GM19463 (cell line): ENCODE data around the gene PARK7.
"Not testable (repeated sequence)": the region's sequence is repeated elsewhere in the genome, so short reads cannot be mapped to it uniquely, and the experiment has no call there.

Experiments used
- ATAC-seq: cut with Tn5 transposase; IDR thresholded peaks from one replicate; pipeline ENCODE4 v1.9.1; 2021; ENCODE audit warnings: mild to moderate bottlenecking, moderate library complexity; ENCODE audit not compliant: unreplicated experiment

Gene PARK7

DNA sequence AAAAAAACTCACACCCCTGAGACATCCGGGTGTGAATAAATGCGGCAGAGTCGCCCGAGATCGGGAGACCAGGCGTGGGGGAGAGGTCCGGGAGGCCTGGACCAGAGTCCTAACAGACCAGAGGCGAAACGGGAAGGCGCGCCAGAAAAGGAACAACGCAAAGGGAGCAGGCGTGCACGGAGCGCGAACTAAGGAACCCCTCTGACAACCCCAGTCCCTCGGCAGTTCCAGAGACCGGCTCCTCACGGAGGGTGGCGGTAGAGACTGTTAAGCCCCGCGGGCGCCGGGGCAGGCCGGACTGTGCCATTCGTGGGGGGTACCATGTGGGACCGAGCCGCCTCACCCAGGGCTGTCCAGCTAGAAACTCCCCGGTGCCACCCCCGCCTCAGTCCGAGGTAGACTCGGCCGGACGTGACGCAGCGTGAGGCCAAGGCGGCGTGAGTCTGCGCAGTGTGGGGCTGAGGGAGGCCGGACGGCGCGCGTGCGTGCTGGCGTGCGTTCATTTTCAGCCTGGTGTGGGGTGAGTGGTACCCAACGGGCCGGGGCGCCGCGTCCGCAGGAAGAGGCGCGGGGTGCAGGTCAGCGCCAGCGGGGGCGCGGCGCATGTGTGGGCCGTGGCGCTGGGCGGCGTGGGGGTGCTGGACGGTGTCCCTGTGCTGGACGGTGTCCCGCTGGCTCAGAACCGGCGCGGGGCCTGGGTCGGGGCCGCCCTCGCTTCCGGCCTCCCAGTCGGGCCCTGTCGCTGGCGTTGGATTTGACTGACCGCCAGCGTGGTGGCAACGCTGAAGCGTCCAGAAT lies at the start of gene PARK7:
TSS of gene PARK7 (plus strand) at position 496 of the 798 bp plus-strand sequence. CDS start 1,075 bp downstream, outside the sequence.
- ATAC-seq = peak; percentile 95

DNA sequence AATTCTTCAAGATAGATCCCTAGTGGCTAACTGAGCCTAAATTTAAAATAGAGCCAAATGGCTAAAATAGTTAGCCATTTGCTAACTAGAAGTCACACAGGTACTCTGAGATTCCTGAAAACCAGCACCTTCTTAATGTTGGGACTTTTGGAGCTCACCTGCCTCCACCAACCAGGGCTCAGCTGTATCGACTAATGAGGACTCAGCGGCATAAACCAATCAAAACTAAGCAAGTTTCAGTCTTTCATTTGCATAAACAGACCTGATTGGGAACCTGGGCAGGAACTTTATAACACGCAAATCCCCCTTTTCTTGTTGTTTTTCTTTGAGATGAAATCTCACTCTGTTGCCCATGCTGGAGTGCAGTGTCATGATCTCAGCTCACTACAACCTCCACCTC lies 49.4 kb upstream of the PARK7 start:
- ATAC-seq = no peak

DNA sequence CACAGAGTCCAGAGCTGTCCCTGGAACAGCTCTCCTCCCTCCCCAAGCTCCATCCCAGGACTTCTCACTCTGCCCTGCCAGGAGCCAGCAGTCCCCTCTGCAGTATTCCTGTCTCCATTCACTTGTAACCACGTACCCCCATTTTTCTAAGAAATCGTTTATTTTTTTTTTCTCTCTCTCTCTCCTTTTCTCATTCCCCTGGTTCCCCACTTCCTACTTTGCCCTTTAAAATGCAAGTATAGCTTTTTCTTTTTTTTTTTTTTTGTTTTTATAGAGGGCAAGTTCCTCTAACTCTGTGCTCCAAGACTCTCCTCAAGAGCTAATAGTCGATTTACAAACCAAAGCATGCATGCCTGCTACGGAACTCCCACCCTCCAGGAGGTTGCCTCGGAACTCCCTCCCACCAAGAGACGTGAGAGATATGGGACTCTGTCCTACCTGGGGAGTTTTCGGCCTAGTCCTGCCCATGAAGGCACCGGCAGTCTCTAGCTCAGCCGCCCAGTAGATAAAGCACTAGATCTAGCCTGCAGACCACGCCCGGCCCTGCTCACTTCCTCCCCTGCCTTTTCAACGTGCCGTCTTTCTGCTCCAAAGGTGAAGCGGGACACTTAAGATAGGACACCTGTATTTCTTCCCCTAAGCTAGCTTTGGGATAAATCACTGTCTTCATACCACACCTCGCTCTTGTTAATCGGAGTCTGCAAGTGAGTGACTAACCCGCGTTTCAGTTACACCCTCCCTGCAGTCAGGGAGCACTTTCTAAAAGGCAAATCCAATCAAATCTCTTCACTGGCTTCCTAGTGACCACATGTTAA lies 48.6 kb upstream of the PARK7 start:
- ATAC-seq = no peak

DNA sequence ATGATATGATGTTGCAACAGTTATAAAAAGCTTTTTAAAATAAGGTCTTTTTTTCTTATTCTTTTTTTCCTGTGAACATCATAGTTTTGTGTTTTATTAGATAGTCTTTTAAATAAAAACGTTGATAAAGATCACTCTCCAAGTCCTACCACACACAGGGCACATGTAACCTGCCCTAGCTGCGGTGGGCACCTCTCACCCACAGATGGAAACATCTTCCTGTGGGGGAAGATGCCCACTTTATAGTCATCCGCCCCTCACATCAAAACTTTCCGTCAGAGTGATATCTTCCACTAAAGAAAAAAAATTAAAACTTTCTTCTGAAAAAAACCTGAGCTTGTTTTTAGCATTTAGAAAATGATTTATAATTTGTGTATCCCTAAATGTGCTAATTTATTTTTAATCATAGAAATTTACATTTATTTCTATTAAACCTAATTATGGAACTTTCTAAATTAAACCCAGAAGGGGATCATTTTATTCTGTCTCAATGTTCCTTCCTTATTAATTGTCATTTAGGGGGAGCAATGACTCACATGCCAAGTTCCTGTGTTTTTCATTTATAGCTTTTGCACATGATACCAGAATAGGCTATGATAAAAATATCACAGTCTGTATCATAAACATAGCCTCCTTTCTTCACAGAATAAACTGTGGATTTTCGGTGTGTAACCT lies 45.5 kb upstream of the PARK7 start:
- ATAC-seq = no peak

DNA sequence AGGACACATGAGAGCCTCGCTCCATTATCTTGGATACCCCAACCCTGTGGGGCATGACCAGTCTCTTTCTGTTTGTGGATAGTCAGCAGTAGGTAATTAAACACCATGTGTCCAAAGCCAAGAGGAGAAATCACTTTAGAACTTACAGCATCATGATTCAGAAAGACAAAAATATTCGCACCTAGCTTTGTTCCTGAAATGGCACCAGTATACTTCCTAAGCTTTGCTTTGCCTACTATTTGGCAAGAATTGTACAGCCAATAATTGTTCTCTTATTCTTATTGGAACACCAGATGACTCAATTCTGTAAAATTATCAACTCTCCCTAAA lies 45.0 kb upstream of the PARK7 start:
- no peak for ATAC-seq

DNA sequence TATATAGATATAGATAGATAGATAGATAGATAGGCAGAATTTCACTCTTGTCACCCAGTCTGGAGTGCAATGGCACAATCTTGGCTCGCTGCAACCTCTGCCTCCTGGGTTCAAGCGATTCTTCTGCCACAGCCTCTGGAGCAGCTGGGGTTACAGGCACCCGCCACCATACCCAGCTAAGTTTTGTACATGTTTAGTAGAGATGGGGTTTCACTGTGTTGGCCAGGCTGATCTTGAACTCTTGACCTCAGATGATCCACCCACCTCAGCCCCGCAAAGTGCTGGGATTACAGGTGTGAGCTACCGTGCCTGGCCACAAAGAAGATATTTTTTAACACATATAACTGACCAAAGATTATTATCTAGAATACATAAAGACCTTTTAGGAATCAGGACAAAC lies 43.5 kb upstream of the PARK7 start:
- not testable (repeated sequence) for ATAC-seq

DNA sequence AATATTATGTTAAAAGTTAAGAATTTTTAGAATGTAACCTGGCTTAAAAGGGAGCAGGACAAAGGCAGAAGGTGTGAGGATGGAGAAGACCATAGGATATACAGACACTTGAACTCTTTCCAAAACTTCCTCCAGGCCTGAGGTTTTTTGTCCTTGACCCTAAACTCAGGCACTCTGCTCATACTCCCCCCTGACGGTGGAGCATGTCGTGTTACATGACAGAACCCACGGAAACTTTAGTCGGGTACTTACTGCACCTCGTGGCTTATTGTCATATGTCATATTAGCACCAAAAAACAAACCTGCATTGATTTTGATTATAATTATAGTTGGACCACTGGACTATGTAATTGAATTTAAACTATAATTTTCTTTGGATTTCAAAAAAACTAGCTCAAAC lies 41.6 kb upstream of the PARK7 start:
- no peak for ATAC-seq

DNA sequence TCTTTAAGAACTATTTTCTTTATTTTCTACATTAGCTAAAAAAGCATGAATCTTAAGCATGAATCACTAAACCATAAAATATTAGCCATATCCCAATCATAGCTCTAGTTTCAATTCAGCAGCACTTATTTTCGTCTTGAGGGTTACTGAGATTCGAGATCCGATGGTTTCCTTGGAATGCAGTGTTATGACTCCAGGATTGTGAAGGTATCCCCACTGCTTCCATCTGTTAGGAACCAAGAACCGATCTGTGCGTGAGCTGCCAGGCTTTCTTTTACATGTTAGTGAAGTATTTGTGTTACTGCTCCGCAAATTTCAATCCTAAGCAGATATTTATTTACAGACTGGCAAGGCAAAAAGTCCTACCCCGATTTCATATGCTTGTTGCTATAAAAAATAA lies 39.7 kb upstream of the PARK7 start:
- no peak for ATAC-seq

DNA sequence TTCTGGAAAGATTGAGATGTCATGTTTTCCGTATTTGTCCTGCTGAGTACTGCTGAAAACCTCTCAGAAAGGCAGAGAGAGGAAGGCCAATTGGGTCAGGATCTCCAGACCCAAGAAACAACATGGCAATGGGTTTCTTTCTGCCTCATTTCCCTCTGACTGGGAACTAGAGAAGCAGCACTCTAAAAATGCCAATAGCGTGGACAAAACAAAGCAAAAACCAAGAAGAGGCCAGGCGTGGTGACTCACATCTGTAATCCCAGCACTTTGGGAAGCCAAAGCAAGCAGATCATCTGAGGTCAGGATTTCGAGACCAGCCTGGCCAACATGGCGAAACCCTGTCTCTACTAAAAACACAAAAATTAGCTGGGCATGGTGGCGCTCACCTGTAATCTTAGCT lies 39.2 kb upstream of the PARK7 start:
- no peak for ATAC-seq

DNA sequence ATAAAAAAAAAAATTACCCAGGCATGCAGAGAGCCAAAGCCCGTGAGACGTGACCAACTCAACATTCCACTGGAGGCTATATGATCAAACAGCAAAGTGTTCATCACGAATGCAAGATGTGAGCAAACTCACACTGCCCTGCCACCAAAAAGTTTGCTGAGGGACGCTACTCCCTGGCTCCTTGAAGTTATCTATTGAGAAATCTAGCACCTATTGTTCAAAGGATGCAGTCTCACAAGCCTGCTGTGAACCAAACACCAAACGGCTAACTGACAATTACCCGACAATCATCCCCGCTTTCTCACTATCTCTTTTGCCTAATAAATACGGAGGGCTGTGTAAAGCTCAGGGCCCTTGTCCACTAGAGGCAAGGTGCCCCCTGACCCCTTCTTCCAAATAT lies 34.5 kb upstream of the PARK7 start:
- not testable (repeated sequence) for ATAC-seq

DNA sequence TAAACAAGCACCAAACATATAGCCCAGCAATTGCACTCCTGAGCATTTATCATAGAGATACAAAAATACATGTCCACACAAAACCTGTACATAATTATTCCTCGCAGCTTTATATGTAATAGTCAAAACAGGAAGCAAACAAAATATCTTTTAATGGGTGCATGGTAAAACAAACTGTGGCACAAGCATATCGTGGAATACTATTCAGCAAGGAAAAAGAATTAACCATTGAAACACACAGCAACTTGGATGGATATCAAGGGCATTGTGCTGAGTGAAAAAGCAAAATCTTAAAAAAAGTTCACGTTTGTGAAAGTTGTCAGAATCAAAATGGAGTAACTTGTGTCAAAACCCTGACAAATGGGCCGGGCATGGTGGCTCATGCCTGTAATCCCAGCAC lies 33.3 kb upstream of the PARK7 start:
- ATAC-seq = no peak

DNA sequence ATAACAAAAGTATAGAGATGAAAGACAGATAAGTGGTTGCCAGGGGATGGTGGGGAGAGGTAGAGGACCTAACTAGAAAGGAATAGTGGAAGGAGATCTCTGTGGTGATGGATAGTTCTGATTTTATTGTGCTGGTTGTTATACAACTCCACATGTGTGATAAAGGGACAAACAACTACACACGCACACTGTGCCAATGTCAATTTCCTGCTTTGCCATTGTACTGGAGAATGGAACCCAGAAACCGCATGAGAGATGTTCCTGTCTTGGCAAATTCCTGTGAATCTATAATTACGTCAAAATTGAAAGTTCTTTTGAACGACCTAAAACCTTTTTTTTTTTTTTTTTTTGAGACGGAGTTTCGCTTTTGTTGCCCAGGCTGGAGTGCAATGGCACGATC lies 31.9 kb upstream of the PARK7 start:
- no peak for ATAC-seq

DNA sequence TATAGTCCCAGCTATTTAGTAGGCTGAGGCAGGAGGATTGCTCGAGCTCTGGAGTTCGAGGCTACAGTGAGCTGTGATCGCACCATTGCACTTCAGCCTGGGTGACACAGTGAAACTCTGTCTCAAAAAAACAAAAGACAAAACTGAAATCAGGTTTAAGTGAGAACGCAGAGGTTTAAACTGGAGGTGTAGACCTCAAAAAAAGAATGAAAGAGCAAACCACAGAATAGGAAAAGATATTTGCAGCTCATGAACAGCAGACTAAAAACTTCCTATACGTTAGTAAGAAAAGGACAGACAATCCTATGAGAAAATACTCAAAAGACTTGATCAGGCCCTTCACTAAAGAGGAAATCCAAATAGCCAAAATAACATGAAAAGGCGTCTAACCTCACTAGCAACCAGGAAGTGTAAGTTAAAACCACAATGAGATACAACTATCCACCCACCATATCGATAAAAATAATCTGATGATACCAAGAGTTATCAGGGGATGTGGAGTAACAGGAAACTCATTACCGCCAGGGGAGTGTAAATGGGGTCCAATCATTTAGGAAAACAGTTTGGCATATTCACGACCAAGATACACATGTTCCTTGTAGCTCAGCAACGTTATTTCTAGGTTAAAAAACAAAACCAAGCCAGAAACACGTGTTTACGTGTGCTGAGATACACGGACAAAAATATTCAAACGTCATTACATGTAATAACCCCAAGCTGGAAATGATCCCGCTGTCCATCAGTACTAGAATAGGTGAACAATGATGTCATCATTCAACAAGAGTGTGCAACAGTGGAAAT lies 30.7 kb upstream of the PARK7 start:
- no peak for ATAC-seq

DNA sequence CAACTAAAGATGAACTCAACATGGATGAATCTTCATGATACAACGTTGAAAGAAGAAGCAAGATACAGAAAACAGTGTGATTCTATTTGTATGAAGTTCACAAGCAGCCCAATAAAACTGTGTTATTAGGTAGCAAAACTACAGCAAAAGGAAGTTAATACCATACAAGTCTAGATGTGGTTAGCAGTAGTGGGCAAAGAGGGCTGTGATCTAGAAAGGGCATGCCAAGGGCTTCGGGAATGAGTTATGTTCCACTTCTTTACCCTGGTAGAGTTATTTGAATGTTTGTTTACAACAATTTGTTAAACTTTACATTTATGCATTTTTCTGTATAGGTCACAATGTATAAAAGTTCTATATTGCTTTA lies 30.1 kb upstream of the PARK7 start:
- no peak for ATAC-seq

DNA sequence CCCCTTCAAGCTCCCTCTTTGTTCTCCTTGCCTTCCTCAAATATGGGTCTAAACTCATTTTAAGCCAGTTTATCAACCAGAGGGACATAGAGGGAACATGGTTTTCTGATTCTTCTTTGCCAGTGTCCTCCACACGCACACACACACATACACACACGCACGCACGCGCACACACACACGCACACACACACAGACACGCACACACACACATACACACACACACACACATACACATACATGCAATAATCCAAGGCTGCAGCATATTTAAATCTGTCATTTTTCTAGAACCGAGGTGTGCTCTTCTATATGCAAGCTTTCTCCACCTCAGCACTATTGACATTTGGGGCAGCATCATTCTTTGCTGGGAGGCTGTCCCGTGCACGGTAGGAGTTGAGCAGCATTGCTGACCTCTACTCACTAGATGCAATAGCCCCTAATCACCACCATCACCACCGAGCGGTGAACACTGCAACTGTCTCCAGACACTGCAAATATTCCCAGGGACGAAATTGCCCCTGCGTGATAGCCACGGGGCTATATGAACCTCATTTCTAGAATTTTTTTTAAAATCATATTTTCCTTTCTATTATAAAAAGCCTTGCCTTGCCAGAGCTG lies 28.9 kb upstream of the PARK7 start:
- no peak for ATAC-seq

DNA sequence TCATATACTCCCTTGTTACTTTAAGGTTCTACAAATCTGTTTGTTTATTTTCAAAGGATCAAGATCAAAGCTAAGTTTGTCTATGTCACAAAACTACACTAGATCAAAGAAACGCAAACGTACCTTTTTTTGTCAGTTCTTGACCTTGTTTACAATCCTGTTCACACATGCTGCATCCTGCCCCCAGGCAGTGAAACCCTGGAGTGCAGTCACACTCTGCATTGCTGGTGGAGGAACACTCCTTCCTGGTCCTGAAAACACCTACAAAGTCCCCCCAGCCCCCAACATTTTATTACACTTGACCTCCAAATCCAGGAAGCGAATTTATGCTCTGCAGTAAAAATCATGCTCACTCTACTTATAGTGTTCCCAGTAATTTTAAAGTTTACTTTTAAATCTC lies 23.4 kb upstream of the PARK7 start:
- ATAC-seq = no peak

DNA sequence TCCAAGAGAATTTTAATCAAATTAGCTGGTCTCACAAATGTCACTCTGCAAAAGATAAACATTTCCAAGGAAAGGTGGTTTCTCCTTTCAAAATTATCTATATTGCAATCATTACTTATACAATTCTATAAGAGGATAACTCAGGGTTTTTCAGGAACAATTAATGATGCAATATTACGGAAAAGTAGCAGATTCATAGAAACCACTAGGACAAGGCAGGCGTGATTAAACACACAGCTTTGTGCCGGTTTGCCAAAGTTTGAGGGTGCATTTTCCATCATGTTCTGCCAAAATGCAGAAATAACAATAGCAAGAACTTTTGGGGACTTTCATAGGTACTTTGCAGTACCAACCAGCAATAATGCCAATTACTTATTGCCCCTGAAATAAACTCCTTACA lies 21.5 kb upstream of the PARK7 start:
- ATAC-seq = no peak

DNA sequence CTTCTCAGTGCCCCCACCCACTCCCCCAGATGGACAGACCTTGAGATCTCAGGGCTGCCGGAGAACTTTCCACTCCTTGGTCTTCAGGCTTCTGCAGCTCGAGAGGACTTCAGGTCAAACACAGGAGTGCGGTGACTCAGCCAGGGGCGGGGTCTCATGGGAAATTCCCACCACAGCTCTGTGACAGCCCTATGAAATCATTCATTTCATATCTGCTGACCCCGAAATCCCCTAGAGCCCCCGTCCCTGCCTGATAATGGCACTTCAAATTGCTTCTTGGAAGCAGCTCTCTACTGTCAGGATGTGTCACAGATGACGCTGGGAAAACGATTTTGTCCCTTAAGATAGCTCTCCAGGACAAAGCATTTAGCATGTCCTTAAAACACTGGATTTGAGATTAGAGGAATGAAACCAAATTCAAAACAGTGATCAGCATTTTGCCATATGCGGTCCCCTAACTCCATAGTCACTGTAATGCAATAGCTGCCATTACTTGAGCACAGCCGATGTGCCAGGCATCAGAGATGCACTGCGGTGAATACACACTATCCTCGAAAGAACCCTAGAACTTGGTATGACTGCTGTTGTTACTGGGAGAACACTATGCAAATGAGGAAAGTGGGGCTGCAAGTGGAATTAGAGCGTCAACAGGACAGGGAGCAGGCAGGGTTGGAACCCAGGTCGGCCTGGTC lies 20.6 kb upstream of the PARK7 start, which contains the start of gene TNFRSF9:
TSS of gene TNFRSF9 (minus strand) at position 95 of the 692 bp plus-strand sequence. CDS start 845 bp downstream, outside the sequence.
- peak; percentile 66 for ATAC-seq

DNA sequence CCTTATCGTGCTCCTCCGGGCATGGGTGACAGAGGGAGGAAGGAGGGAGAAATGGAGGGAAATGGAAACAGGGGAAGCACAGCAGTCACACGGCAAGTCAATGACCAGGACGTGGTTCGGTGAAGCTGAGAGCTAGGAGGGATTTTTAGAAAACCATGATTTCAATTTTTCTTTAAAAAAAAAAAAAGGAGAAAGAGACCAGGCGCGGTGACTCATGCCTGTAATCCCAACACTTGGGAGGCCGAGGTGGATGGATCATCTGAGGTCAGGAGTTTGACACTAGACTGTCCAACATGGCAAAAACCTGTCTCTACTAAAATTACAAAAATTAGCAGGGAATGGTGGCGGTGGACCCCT lies 20.1 kb upstream of the PARK7 start:
- no peak for ATAC-seq
